CD14-positive monocyte (primary cell): ENCODE data around the gene PNO1. TPM values are rescaled to one million over a fixed set of nuclear protein-coding genes. Genes with fewer than 3 reads are reported as not detected.

Experiments used
- DNase-seq, 3 donors: peaks; one replicate each; pipeline ENCODE4 v3.0.0-alpha.2; 2011 to 2022
- H2AFZ ChIP-seq: 2 replicates; pipeline ENCODE4 v1.6.0; 2012; ENCODE audit warnings: mild to moderate bottlenecking, low read depth, low read length, inconsistent platforms; ENCODE audit not compliant: insufficient read depth, poor library complexity, severe bottlenecking
- H3K27ac ChIP-seq, 2 donors: 1 replicate in 1 of 2; 2 replicates in 1 of 2; pipeline ENCODE4 v1.5.1; 2012 to 2013; ENCODE audit warnings: low read length in 2 of 2, control low read depth in 1 of 2, inconsistent platforms in 1 of 2, low read depth in 1 of 2, mild to moderate bottlenecking in 1 of 2
- H3K27me3 ChIP-seq, 2 donors: one replicate each; pipeline versions ENCODE4 v1.6.0 to v1.6.1; 2011 to 2013; ENCODE audit warnings: low read length in 2 of 2; ENCODE audit not compliant: control insufficient read depth in 2 of 2, insufficient read depth in 2 of 2
- H3K36me3 ChIP-seq, 2 donors: replicated peaks in 1 of 2; 1 replicate in 1 of 2; 2 replicates in 1 of 2; pipeline versions ENCODE4 v1.5.1 to v1.6.1; 2012 to 2013; ENCODE audit warnings: low read length in 2 of 2, control low read depth in 1 of 2, inconsistent platforms in 1 of 2, mild to moderate bottlenecking in 1 of 2; ENCODE audit not compliant: insufficient read depth in 2 of 2, control insufficient read depth in 1 of 2
- H3K4me1 ChIP-seq, 2 donors: 1 replicate in 1 of 2; 2 replicates in 1 of 2; pipeline versions ENCODE4 v1.5.1 to v1.6.1; 2012 to 2013; ENCODE audit warnings: low read length in 2 of 2, control low read depth in 1 of 2, inconsistent platforms in 1 of 2, mild to moderate bottlenecking in 1 of 2, moderate library complexity in 1 of 2; ENCODE audit not compliant: insufficient read depth in 2 of 2, control insufficient read depth in 1 of 2
- H3K4me2 ChIP-seq: replicated peaks from 2 replicates; pipeline ENCODE3; 2012; ENCODE audit warnings: low read length, moderate library complexity, mild to moderate bottlenecking; ENCODE audit not compliant: poor library complexity, severe bottlenecking; ENCODE audit errors: extremely low read depth
- H3K4me3 ChIP-seq, 3 experiments: fragments of 200-600 bp in 1 of 3; sonication (generic) in 1 of 3; replicated peaks in 1 of 3; 1 replicate in 2 of 3; 2 replicates in 1 of 3; pipeline ENCODE4 v1.5.1; 2011 to 2013; ENCODE audit warnings: low read length in 3 of 3, mild to moderate bottlenecking in 3 of 3, control low read depth in 2 of 3, low read depth in 2 of 3, inconsistent platforms in 1 of 3, moderate library complexity in 1 of 3
- H3K79me2 ChIP-seq: 2 replicates; pipeline ENCODE4 v1.6.0; 2012; ENCODE audit warnings: mild to moderate bottlenecking, control low read depth, inconsistent platforms, low read length, moderate library complexity; ENCODE audit not compliant: insufficient read depth
- H3K9ac ChIP-seq: 2 replicates; pipeline ENCODE4 v1.6.0; 2017; ENCODE audit warnings: low read length, mild to moderate bottlenecking; ENCODE audit not compliant: insufficient read depth, poor library complexity, severe bottlenecking
- H3K9me3 ChIP-seq, 2 donors: replicated peaks in 1 of 2; 1 replicate in 1 of 2; 2 replicates in 1 of 2; pipeline versions ENCODE4 v1.5.1 to v1.6.1; 2012 to 2013; ENCODE audit warnings: low read length in 2 of 2, control low read depth in 1 of 2; ENCODE audit not compliant: control insufficient read depth in 1 of 2, insufficient read depth in 1 of 2
- H4K20me1 ChIP-seq: 2 replicates; pipeline ENCODE4 v1.6.0; 2012; ENCODE audit warnings: mild to moderate bottlenecking, low read length, control low read depth, moderate library complexity; ENCODE audit not compliant: insufficient read depth
- H3K27ac Mint-ChIP-seq, 7 donors: one replicate each; pipeline ENCODE4 v1.8.0; 2020; ENCODE audit warnings: mild to moderate bottlenecking in 7 of 7, mixed read lengths in 7 of 7, moderate library complexity in 6 of 7, inconsistent platforms in 2 of 7
- H3K27me3 Mint-ChIP-seq, 3 donors: one replicate each; pipeline ENCODE4 v1.8.0; 2021 to 2022; ENCODE audit warnings: low read depth in 3 of 3, mild to moderate bottlenecking in 3 of 3, mixed read lengths in 3 of 3, moderate library complexity in 3 of 3, inconsistent platforms in 1 of 3
- H3K36me3 Mint-ChIP-seq, 2 donors: one replicate each; pipeline ENCODE4 v1.8.0; 2020; ENCODE audit warnings: mixed read lengths in 2 of 2, inconsistent platforms in 1 of 2, mild to moderate bottlenecking in 1 of 2
- H3K4me1 Mint-ChIP-seq: one replicate; pipeline ENCODE4 v1.8.0; 2020; ENCODE audit warnings: mild to moderate bottlenecking, mixed read lengths
- H3K4me3 Mint-ChIP-seq, 2 donors: one replicate each; pipeline ENCODE4 v1.8.0; 2020; ENCODE audit warnings: mild to moderate bottlenecking in 2 of 2, mixed read lengths in 2 of 2, moderate library complexity in 1 of 2
- H3K9me3 Mint-ChIP-seq, 7 donors: one replicate each; pipeline ENCODE4 v1.8.0; 2020 to 2022; ENCODE audit warnings: mixed read lengths in 7 of 7, mild to moderate bottlenecking in 6 of 7, moderate library complexity in 6 of 7, inconsistent platforms in 2 of 7
- CTCF ChIP-seq: fragments of 200-600 bp; IDR thresholded peaks from one replicate; pipeline ENCODE4 v1.8.0; 2022; ENCODE audit warnings: antibody characterized with exemption, mild to moderate bottlenecking
- WGBS: methylation state at CpG from one replicate; pipeline ENCODE4 v1.1.5; 2013; ENCODE audit warnings: missing lambda C conversion rate; ENCODE audit not compliant: insufficient coverage; 5-methylcytosine and 5-hydroxymethylcytosine counted together
- intact Hi-C, 2 donors: fragments of 100-400 bp; cut with micrococcal nuclease; formaldehyde crosslinking; loops; one replicate each; pipeline versions ENCODE4 v1.15.0 to v1.15.1; 2023
- polyA plus RNA-seq, 3 donors: library from polyadenylated mRNA; depleted of rRNA in 1 of 3; unstranded in 2 of 3; stranded (reverse) in 1 of 3; fragments of 300-500 nt in 2 of 3; fragments of >200 nt in 1 of 3; fragmentation: Illumina TruSeq in 2 of 3; gene quantifications; 1 replicate in 2 of 3; 2 replicates in 1 of 3; pipeline ENCODE4 v1.2.3, GENCODE V29; 2012 to 2021

The PNO1 gene
- polyA plus RNA-seq, 3 donors = 4.7 to 14.0 (median 10.8) TPM

- H3K36me3 ChIP-seq = no peaks in the 10 kb centered on the region
- Mint-ChIP-seq H3K27ac (peak overlapping the region in 3 of 7 donors; percentile 2 to 68 (median 17)), H3K4me1 (peaks cover 34% of the 10 kb centered on the region), H3K27me3 (peaks cover 0 to 6% (median 0%) of the 10 kb centered on the region in 3 donors), H3K9me3 (no peaks in the 10 kb centered on the region), H3K36me3 (no peaks in the 10 kb centered on the region), H3K4me3 (peak overlapping the region in 1 of 2 donors; percentile 51)
- peak overlapping the region; percentile 60 for H2AFZ ChIP-seq
- peak; percentile 98 for TF ChIP-seq CTCF
- no peaks in the 10 kb centered on the region for H3K9me3 ChIP-seq
- H3K79me2 ChIP-seq = no peaks in the 10 kb centered on the region
- peak overlapping the region in 1 of 3 experiments; percentile 5 for H3K4me3 ChIP-seq
- DNase-seq = peak; percentile 57 to 70 (median 70)
- H3K9ac ChIP-seq = no peak overlapping the region
- H3K27ac ChIP-seq = no peak overlapping the region
- peaks cover 2 to 6% of the 10 kb centered on the region in 2 donors for H3K4me1 ChIP-seq
- H3K27me3 ChIP-seq = no peaks in the 10 kb centered on the region
- intact Hi-C loops = loop anchor here (5.0 to 10.0 kb wide), 5 partner anchors 63 to 320 kb away; no protein-coding TSS in a partner anchor
- H3K4me2 ChIP-seq = peak overlapping the region; percentile 52
- WGBS = 0% methylated on average over 3 of the region's 16 CpGs
- no peaks in the 10 kb centered on the region for H4K20me1 ChIP-seq
These were observed 35.6 kb upstream of the PNO1 start for GRCh38 chr2:68121873-68122679.

GRCh38 chr2:68122680-68122964 lies 35.1 kb upstream of the PNO1 start:
- no peak overlapping the region for H3K27ac ChIP-seq
- Mint-ChIP-seq H3K27me3 (peaks cover 0 to 6% (median 0%) of the 10 kb centered on the region in 3 donors), H3K4me1 (peaks cover 38% of the 10 kb centered on the region), H3K27ac (peak overlapping the region in 1 of 7 donors; percentile 68), H3K4me3 (peak overlapping the region in 1 of 2 donors; percentile 51), H3K36me3 (no peaks in the 10 kb centered on the region), H3K9me3 (peaks cover 0 to 2% (median 0%) of the 10 kb centered on the region in 7 donors)
- peaks cover 5 to 12% of the 10 kb centered on the region in 2 donors for H3K4me1 ChIP-seq
- no peak overlapping the region for H3K9ac ChIP-seq
- H3K27me3 ChIP-seq = no peaks in the 10 kb centered on the region
- no peaks in the 10 kb centered on the region for H4K20me1 ChIP-seq
- intact Hi-C loops = loop anchor here (5.0 to 10.0 kb wide), 5 partner anchors 62 to 320 kb away; no protein-coding TSS in a partner anchor
- H3K4me3 ChIP-seq = peak overlapping the region in 1 of 3 experiments; percentile 5
- H3K36me3 ChIP-seq = no peaks in the 10 kb centered on the region
- peak overlapping the region; percentile 52 for H3K4me2 ChIP-seq
- H3K79me2 ChIP-seq = no peaks in the 10 kb centered on the region
- 93% methylated on average over 2 of the region's 8 CpGs for WGBS
- TF ChIP-seq CTCF = peak; percentile 68
- H3K9me3 ChIP-seq = no peaks in the 10 kb centered on the region
- DNase-seq = no peak
- H2AFZ ChIP-seq = peak overlapping the region; percentile 60
